ENCODE results near the gene SPECC1.
A peak's percentile ranks its signal among the peaks of the same experiment; 100 is the strongest.
"Not testable (repeated sequence)": the region's sequence is repeated elsewhere in the genome, so short reads cannot be mapped to it uniquely, and the experiment has no call there.

SPECC1 gene

GRCh38 chr17:20291853-20292252, 282.7 kb downstream of the SPECC1 start:
- DNase-seq (ENCODE audit: low read depth in 1 of 2, low spot score in 1 of 2), result no peak

- DNase-seq (ENCODE audit: low read depth in 1 of 2, low spot score in 1 of 2), result no peak
Observed at GRCh38 chr17:20293501-20293900, 284.3 kb downstream of the SPECC1 start.

- DNase-seq (ENCODE audit: low read depth in 1 of 2, low spot score in 1 of 2), result no peak
Observed at GRCh38 chr17:20294120-20294519, 285.0 kb downstream of the SPECC1 start.

GRCh38 chr17:20299013-20299412, 289.9 kb downstream of the SPECC1 start:
- DNase-seq (ENCODE audit: low read depth in 1 of 2, low spot score in 1 of 2), result no peak

GRCh38 chr17:20300436-20300934, 291.3 kb downstream of the SPECC1 start:
- DNase-seq (ENCODE audit: low read depth in 1 of 2, low spot score in 1 of 2), result no peak

- DNase-seq (ENCODE audit: low read depth in 1 of 2, low spot score in 1 of 2), result no peak
Observed at GRCh38 chr17:20302246-20302917, 293.2 kb downstream of the SPECC1 start.

GRCh38 chr17:20304961-20305360, 295.8 kb downstream of the SPECC1 start:
- no peak for DNase-seq (ENCODE audit: low read depth in 1 of 2, low spot score in 1 of 2)

GRCh38 chr17:20306924-20307323, 297.8 kb downstream of the SPECC1 start:
- no peak for DNase-seq (ENCODE audit: low read depth in 1 of 2, low spot score in 1 of 2)

GRCh38 chr17:20307326-20307910, 298.3 kb downstream of the SPECC1 start:
- no peak for DNase-seq (ENCODE audit: low read depth in 1 of 2, low spot score in 1 of 2)

GRCh38 chr17:20310481-20310880, 301.3 kb downstream of the SPECC1 start:
- DNase-seq (ENCODE audit: low read depth in 1 of 2, low spot score in 1 of 2), result no peak

GRCh38 chr17:20313306-20313705, 304.1 kb downstream of the SPECC1 start:
- DNase-seq (ENCODE audit: low read depth in 1 of 2, low spot score in 1 of 2), result no peak

- no peak for DNase-seq (ENCODE audit: low read depth in 1 of 2, low spot score in 1 of 2)
Observed at GRCh38 chr17:20313891-20314290, 304.7 kb downstream of the SPECC1 start.

GRCh38 chr17:20314834-20315233, 305.7 kb downstream of the SPECC1 start:
- DNase-seq (ENCODE audit: low read depth in 1 of 2, low spot score in 1 of 2), result no peak

- DNase-seq (ENCODE audit: low read depth in 1 of 2, low spot score in 1 of 2), result no peak
Observed at GRCh38 chr17:20315311-20315710, 306.2 kb downstream of the SPECC1 start.

GRCh38 chr17:20315821-20316220, 306.7 kb downstream of the SPECC1 start:
- no peak for DNase-seq (ENCODE audit: low read depth in 1 of 2, low spot score in 1 of 2)

GRCh38 chr17:20320535-20321229, 311.5 kb downstream of the SPECC1 start:
- DNase-seq (ENCODE audit: low read depth in 1 of 2, low spot score in 1 of 2), result peak; percentile 55 to 62

- not testable (repeated sequence) for DNase-seq (ENCODE audit: low read depth in 1 of 2, low spot score in 1 of 2)
Observed at GRCh38 chr17:20321357-20321756, 312.2 kb downstream of the SPECC1 start.

- not testable (repeated sequence) for DNase-seq (ENCODE audit: low read depth in 1 of 2, low spot score in 1 of 2)
Observed at GRCh38 chr17:20327739-20328138, 318.6 kb downstream of the SPECC1 start.

GRCh38 chr17:20351405-20351804, 342.2 kb downstream of the SPECC1 start:
- not testable (repeated sequence) for DNase-seq (ENCODE audit: low read depth in 1 of 2, low spot score in 1 of 2)

- DNase-seq (ENCODE audit: low read depth in 1 of 2, low spot score in 1 of 2), result not testable (repeated sequence)
Observed at GRCh38 chr17:20352567-20352966, 343.4 kb downstream of the SPECC1 start.

GRCh38 chr17:20363846-20364245, 354.7 kb downstream of the SPECC1 start:
- DNase-seq (ENCODE audit: low read depth in 1 of 2, low spot score in 1 of 2), result not testable (repeated sequence)
